Peyer's patch (tissue), 4 donors: Measurements from ENCODE around the gene ACAP2.
"Not testable (repeated sequence)": the region's sequence is repeated elsewhere in the genome, so short reads cannot be mapped to it uniquely, and the experiment has no call there.

Source experiments
- POLR2A ChIP-seq, 2 donors: fragments of 450-650 bp; IDR thresholded peaks; one replicate each; pipeline ENCODE4 v1.5.1; 2017; ENCODE audit warnings: antibody characterized with exemption in 2 of 2, mild to moderate bottlenecking in 2 of 2, moderate library complexity in 2 of 2
- TF ChIP-seq, protein P1 (sequence below), 6 experiments: fragments of 450-650 bp in 4 of 6; fragments of 200-600 bp in 2 of 6; sonication (generic) in 1 of 6; IDR thresholded peaks; one replicate each; pipeline ENCODE4 v1.5.1; 2017 to 2019; ENCODE audit warnings: antibody characterized with exemption in 6 of 6, mild to moderate bottlenecking in 3 of 6, moderate library complexity in 1 of 6

DNA sequence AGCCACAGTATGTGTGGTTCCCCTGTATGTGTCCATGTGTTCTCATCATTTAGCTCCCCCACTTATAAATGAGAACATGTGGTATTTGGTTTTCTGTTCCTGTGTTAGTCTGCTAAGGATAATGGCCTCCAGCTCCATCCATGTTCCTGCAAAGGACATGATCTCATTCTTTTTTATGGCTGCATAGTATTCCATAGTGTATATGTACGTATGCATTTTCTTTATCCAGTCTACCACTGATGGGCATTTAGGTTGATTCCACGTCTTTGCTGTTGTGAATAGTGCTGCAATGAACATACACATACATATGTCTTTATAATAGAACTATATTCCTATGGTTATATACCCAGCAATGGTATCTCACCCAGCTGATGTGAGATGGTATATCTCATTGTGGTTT, 88.8 kb downstream of the ACAP2 start:
- TF ChIP-seq, protein P1, sequence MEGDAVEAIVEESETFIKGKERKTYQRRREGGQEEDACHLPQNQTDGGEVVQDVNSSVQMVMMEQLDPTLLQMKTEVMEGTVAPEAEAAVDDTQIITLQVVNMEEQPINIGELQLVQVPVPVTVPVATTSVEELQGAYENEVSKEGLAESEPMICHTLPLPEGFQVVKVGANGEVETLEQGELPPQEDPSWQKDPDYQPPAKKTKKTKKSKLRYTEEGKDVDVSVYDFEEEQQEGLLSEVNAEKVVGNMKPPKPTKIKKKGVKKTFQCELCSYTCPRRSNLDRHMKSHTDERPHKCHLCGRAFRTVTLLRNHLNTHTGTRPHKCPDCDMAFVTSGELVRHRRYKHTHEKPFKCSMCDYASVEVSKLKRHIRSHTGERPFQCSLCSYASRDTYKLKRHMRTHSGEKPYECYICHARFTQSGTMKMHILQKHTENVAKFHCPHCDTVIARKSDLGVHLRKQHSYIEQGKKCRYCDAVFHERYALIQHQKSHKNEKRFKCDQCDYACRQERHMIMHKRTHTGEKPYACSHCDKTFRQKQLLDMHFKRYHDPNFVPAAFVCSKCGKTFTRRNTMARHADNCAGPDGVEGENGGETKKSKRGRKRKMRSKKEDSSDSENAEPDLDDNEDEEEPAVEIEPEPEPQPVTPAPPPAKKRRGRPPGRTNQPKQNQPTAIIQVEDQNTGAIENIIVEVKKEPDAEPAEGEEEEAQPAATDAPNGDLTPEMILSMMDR (IDR thresholded peaks at IDR 0.05), result not testable (repeated sequence)
- TF ChIP-seq POLR2A (IDR thresholded peaks at IDR 0.05), result not testable (repeated sequence)
